Effector memory CD4-positive, alpha-beta T cell (primary cell): ENCODE data around the gene GUCY1B1.

Source experiments
- DNase-seq, 3 donors: peaks; one replicate each; pipeline ENCODE4 v3.0.0-alpha.2; 2020
- H3K27ac ChIP-seq: 2 replicates; pipeline ENCODE4 v1.7.0; 2013; ENCODE audit warnings: mild to moderate bottlenecking, low read length, moderate library complexity; ENCODE audit not compliant: insufficient read depth, poor library complexity, severe bottlenecking
- H3K27me3 ChIP-seq: replicated peaks from 2 replicates; pipeline ENCODE4 v1.7.0; 2013; ENCODE audit warnings: mild to moderate bottlenecking, low read length; ENCODE audit not compliant: insufficient read depth, control insufficient read depth, poor library complexity, severe bottlenecking
- H3K36me3 ChIP-seq: 2 replicates; pipeline ENCODE4 v1.7.0; 2013; ENCODE audit warnings: mild to moderate bottlenecking, low read length, moderate library complexity; ENCODE audit not compliant: control insufficient read depth, insufficient read depth
- H3K4me1 ChIP-seq: 2 replicates; pipeline ENCODE4 v1.7.0; 2013; ENCODE audit warnings: low read length, mild to moderate bottlenecking; ENCODE audit not compliant: control insufficient read depth, insufficient read depth, poor library complexity, severe bottlenecking
- H3K4me3 ChIP-seq: 2 replicates; pipeline ENCODE4 v1.7.0; 2013; ENCODE audit warnings: low read length, low read depth, mild to moderate bottlenecking; ENCODE audit not compliant: insufficient read depth, poor library complexity, severe bottlenecking
- H3K9me3 ChIP-seq: 2 replicates; pipeline ENCODE4 v1.7.0; 2013; ENCODE audit warnings: mild to moderate bottlenecking, low read length, moderate library complexity; ENCODE audit not compliant: control insufficient read depth

GUCY1B1 gene

GRCh38 chr4:155774033-155774432 is 15.2 kb downstream of the GUCY1B1 start:
- Histone ChIP-seq H3K4me1 (no peaks in the 10 kb centered on the region), H3K36me3 (no peaks in the 10 kb centered on the region), H3K27me3 (no peaks in the 10 kb centered on the region), H3K4me3 (no peak overlapping the region), H3K27ac (no peak overlapping the region), H3K9me3 (no peaks in the 10 kb centered on the region)
- DNase-seq = no peak

GRCh38 chr4:155777971-155778735 is 19.3 kb downstream of the GUCY1B1 start:
- Histone ChIP-seq H3K27ac (no peak overlapping the region), H3K4me3 (no peak overlapping the region)
- DNase-seq = no peak

GRCh38 chr4:155780775-155781174 is 22.0 kb downstream of the GUCY1B1 start:
- H3K4me1 ChIP-seq = no peaks in the 10 kb centered on the region
- H3K4me3 ChIP-seq = no peak overlapping the region
- H3K27me3 ChIP-seq = no peaks in the 10 kb centered on the region
- DNase-seq = no peak
- H3K36me3 ChIP-seq = no peaks in the 10 kb centered on the region
- H3K9me3 ChIP-seq = no peaks in the 10 kb centered on the region
- no peak overlapping the region for H3K27ac ChIP-seq

More at GRCh38 chr4:155777971-155778735, 19.3 kb downstream of the GUCY1B1 start:
- Histone ChIP-seq H3K9me3 (no peaks in the 10 kb centered on the region), H3K4me1 (no peaks in the 10 kb centered on the region), H3K36me3 (no peaks in the 10 kb centered on the region), H3K27me3 (no peaks in the 10 kb centered on the region)

- Histone ChIP-seq H3K27me3 (no peaks in the 10 kb centered on the region), H3K36me3 (no peaks in the 10 kb centered on the region), H3K4me3 (no peak overlapping the region), H3K9me3 (no peaks in the 10 kb centered on the region), H3K4me1 (no peaks in the 10 kb centered on the region), H3K27ac (no peak overlapping the region)
- DNase-seq = no peak
These were observed 22.5 kb downstream of the GUCY1B1 start for GRCh38 chr4:155781249-155781831.

DNA sequence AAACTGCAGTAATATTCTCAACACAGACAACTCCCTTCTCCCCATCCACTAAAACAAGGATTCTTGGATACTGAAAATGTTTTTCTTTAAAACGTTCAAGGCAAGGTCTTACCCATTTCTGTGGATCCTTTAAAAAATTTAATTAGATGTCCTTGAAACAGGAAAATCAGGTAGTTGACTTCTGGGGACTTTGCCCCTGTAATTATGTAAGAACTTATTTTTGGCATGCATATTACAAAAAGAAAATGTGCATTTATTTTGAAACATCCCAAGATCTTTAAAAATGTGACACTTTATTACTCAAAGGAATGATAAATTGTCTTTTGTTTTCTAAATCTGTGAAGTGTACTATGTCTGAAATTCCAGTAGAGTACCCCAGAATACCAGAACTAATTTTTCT is 25.8 kb downstream of the GUCY1B1 start:
- Histone ChIP-seq H3K4me3 (no peak overlapping the region), H3K4me1 (no peaks in the 10 kb centered on the region), H3K36me3 (no peaks in the 10 kb centered on the region), H3K27me3 (no peaks in the 10 kb centered on the region), H3K27ac (no peak overlapping the region), H3K9me3 (no peaks in the 10 kb centered on the region)
- DNase-seq = no peak

DNA sequence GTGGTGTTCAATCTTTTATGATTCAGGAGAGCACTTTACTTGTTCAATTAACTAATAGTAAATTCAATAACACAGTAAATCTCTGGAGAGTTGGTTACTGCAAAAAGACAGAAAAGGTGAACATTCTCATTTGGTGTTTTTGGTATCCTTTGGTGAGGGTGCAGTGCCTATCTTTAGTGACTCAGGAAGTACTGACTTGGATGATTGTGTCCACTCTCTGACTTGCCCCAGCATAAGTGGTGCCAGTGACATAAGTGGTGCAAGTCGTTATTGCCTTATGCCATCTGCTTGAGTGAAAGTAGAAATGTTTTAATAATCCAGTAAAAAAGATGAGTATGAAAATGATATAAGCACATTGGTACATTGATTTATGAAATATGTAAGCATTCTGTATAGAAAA is 27.0 kb downstream of the GUCY1B1 start:
- H3K36me3 ChIP-seq = no peaks in the 10 kb centered on the region
- no peak overlapping the region for H3K4me3 ChIP-seq
- H3K4me1 ChIP-seq = no peaks in the 10 kb centered on the region
- H3K27me3 ChIP-seq = no peaks in the 10 kb centered on the region
- H3K9me3 ChIP-seq = no peaks in the 10 kb centered on the region
- H3K27ac ChIP-seq = no peak overlapping the region
- no peak for DNase-seq

GRCh38 chr4:155787113-155787710 is 28.4 kb downstream of the GUCY1B1 start:
- no peaks in the 10 kb centered on the region for H3K9me3 ChIP-seq
- no peaks in the 10 kb centered on the region for H3K4me1 ChIP-seq
- no peak overlapping the region for H3K4me3 ChIP-seq
- DNase-seq = no peak
- H3K36me3 ChIP-seq = no peaks in the 10 kb centered on the region
- no peak overlapping the region for H3K27ac ChIP-seq
- H3K27me3 ChIP-seq = no peaks in the 10 kb centered on the region

DNA sequence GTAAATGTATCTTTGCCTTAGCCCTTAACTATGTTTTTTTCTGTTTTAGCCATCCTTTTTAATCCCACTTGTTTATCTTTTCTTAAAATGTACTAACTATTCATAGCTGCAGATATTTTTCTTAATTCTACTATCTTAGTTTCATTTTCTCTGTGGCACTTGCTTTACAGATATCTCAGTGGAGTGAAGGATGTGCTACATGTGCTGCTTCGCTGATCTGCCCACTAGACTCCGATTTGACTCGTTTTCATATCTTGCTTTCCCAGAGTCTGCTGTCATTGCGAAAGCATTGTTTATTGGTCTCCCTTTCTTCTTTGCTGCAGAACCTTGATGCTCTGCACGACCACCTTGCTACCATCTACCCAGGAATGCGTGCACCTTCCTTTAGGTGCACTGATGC is 30.6 kb downstream of the GUCY1B1 start:
- no peak overlapping the region for H3K4me3 ChIP-seq

DNA sequence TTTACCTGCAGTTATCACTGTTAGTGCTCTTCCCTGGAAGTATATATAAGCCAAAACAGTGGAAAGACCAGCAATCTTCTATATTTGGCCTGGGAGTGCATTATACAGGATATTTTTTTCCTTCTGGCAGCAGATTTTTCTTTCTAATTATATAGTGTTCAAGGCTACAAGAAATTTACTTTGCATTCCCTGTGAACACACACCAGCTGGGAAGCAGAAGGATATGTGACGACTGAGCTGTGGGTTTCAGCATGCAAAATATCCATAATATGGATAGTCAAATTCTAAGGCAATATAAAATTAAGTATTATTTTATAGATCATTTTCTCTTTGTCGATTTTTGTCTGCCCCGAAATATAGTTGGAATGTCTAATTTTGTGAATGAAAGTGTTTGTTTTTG is 31.2 kb downstream of the GUCY1B1 start:
- DNase-seq = no peak
- Histone ChIP-seq H3K27me3 (no peaks in the 10 kb centered on the region), H3K36me3 (no peaks in the 10 kb centered on the region), H3K9me3 (no peaks in the 10 kb centered on the region), H3K4me1 (no peaks in the 10 kb centered on the region), H3K27ac (no peak overlapping the region), H3K4me3 (no peak overlapping the region)

More for the DNA sequence above, 30.6 kb downstream of the GUCY1B1 start:
- H3K27ac ChIP-seq = no peak overlapping the region
- no peaks in the 10 kb centered on the region for H3K36me3 ChIP-seq
- no peaks in the 10 kb centered on the region for H3K9me3 ChIP-seq
- H3K27me3 ChIP-seq = no peaks in the 10 kb centered on the region
- DNase-seq = no peak
- no peaks in the 10 kb centered on the region for H3K4me1 ChIP-seq

DNA sequence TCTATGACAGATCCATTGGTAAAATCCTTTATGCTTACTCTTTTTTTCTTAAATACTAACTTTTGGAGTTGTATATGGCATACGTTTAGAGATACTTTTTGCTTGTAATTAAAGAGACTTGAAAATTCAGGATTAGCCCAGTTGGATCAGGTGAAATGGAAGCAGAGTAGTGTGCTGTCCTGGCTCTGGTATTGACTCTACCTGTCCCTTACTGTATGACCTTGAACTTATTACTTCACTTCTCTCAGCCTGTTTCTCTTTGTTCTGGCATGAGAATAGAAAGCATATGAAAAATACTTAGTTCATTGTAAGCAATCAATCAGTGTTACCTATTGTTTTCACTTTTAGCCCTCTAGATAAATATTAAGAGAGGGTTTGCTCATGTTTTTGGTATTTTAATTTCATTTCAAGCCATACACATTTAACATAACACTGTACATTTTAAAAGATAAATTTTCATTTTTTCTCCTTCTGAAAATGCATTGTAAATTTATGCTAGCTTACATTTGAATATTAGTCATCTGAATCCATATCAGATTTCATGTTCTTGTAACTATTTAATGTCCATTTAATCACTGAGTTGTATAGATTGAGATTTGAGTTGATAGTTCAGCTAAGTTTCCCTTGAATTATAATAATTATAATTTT is 35.9 kb downstream of the GUCY1B1 start:
- DNase-seq = no peak
- Histone ChIP-seq H3K27ac (no peak overlapping the region), H3K27me3 (no peaks in the 10 kb centered on the region), H3K4me3 (no peak overlapping the region), H3K36me3 (no peaks in the 10 kb centered on the region), H3K9me3 (no peaks in the 10 kb centered on the region), H3K4me1 (no peaks in the 10 kb centered on the region)
